Measurements from ENCODE around the gene RASGRF1. TPM values are rescaled to one million over a fixed set of nuclear protein-coding genes. Genes with fewer than 3 reads are reported as not detected.

Gene RASGRF1
- total RNA-seq, 1 donor = under 0.01 TPM

- Histone ChIP-seq H3K4me3 (ENCODE audit: insufficient read depth, low read length) (no peak overlapping the region), H3K27me3 (ENCODE audit: insufficient read depth, low read length) (no peaks in the 10 kb centered on the region), H3K27ac (ENCODE audit: low read depth, low read length) (no peak overlapping the region), H3K9me3 (ENCODE audit: low read depth, low read length) (no peaks in the 10 kb centered on the region), H3K4me1 (ENCODE audit: insufficient read depth, low read length) (no peaks in the 10 kb centered on the region), H3K36me3 (ENCODE audit: insufficient read depth, low read length) (no peaks in the 10 kb centered on the region), H4K20me1 (ENCODE audit: insufficient read depth, low read length) (no peaks in the 10 kb centered on the region), H3K79me2 (ENCODE audit: insufficient read depth, low read length) (no peaks in the 10 kb centered on the region), H3K4me2 (ENCODE audit: insufficient read depth, low read length) (no peak overlapping the region), H2AFZ (ENCODE audit: low read length) (no peak overlapping the region)
- DNase-seq (ENCODE audit: insufficient read length, low spot score, missing footprints) = no peak
- TF ChIP-seq CTCF (IDR thresholded peaks at IDR 0.05; ENCODE audit: extremely low read depth, low read depth, low read length) = no peak
Observed at GRCh38 chr15:78969687-78970349, 120.8 kb downstream of the RASGRF1 start.

DNA sequence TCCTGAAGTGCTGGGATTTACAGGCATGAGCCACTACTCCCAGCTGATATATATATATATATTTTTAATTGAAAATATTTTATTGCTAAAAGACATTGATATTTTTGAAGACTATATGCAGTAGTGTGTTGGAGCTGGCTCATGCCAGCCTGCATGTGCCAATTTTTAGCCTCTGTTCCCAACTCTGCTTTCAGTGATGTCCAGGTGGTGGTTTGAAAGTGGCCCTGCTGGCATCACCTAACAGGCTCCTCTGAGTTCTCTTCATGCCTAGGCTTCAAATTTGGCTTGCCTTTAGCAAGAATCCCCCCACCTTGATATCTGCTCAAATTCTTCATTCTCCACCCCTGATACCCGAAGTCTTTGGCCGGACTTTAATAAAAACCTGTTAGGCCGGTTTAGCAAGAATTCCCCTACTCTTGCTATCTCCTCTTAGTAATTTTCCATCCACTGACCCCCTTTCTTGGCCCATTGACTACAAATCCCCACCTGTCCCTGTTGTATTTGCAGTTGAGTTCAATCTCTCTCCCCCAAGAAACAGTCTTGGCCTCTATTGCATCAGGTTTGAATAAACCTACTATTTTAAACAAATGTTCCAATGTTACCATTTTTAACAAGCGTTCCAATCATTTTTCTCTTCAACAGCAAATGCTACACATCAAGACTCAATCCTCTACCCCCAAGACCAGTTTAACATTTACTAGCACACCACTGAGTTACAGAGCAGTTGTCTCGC lies 121.9 kb downstream of the RASGRF1 start:
- Histone ChIP-seq H3K27me3 (ENCODE audit: insufficient read depth, low read length) (no peaks in the 10 kb centered on the region), H3K4me3 (ENCODE audit: insufficient read depth, low read length) (no peak overlapping the region), H3K9me3 (ENCODE audit: low read depth, low read length) (no peaks in the 10 kb centered on the region), H3K79me2 (ENCODE audit: insufficient read depth, low read length) (no peaks in the 10 kb centered on the region), H2AFZ (ENCODE audit: low read length) (no peak overlapping the region), H4K20me1 (ENCODE audit: insufficient read depth, low read length) (no peaks in the 10 kb centered on the region), H3K36me3 (ENCODE audit: insufficient read depth, low read length) (no peaks in the 10 kb centered on the region), H3K4me1 (ENCODE audit: insufficient read depth, low read length) (no peaks in the 10 kb centered on the region), H3K4me2 (ENCODE audit: insufficient read depth, low read length) (no peak overlapping the region), H3K27ac (ENCODE audit: low read depth, low read length) (no peak overlapping the region)
- DNase-seq (ENCODE audit: insufficient read length, low spot score, missing footprints) = no peak
- no peak for TF ChIP-seq CTCF (IDR thresholded peaks at IDR 0.05; ENCODE audit: extremely low read depth, low read depth, low read length)

DNA sequence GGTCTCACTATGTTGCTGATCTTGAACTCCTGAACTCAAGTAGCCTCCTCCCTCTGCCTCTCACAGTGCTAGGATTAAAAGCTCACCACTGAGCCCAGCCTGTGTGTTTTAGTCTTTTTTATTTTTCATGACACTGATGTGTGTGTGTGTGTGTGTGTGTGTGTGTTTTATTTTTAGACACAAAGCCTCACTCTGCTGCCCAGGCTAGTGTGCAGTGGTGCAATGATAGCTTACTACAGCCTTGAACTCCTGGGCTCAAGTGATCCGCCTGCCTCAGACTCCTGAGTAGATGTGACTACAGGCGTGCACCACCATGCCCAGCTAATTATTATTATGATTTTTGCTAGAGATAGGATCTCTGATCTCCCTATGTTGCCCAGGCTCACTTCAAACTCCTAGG lies 122.5 kb downstream of the RASGRF1 start:
- H3K27me3 ChIP-seq (ENCODE audit: insufficient read depth, low read length) = no peaks in the 10 kb centered on the region
- H3K4me3 ChIP-seq (ENCODE audit: insufficient read depth, low read length) = no peak overlapping the region
- no peaks in the 10 kb centered on the region for H3K36me3 ChIP-seq (ENCODE audit: insufficient read depth, low read length)
- H3K79me2 ChIP-seq (ENCODE audit: insufficient read depth, low read length) = no peaks in the 10 kb centered on the region
- no peak overlapping the region for H2AFZ ChIP-seq (ENCODE audit: low read length)
- TF ChIP-seq CTCF (IDR thresholded peaks at IDR 0.05; ENCODE audit: extremely low read depth, low read depth, low read length) = no peak
- DNase-seq (ENCODE audit: insufficient read length, low spot score, missing footprints) = no peak
- H3K27ac ChIP-seq (ENCODE audit: low read depth, low read length) = no peak overlapping the region
- no peaks in the 10 kb centered on the region for H3K9me3 ChIP-seq (ENCODE audit: low read depth, low read length)
- no peaks in the 10 kb centered on the region for H4K20me1 ChIP-seq (ENCODE audit: insufficient read depth, low read length)
- no peak overlapping the region for H3K4me2 ChIP-seq (ENCODE audit: insufficient read depth, low read length)
- no peaks in the 10 kb centered on the region for H3K4me1 ChIP-seq (ENCODE audit: insufficient read depth, low read length)

GRCh38 chr15:78960308-78960707 lies 130.3 kb downstream of the RASGRF1 start:
- H4K20me1 ChIP-seq (ENCODE audit: insufficient read depth, low read length) = no peaks in the 10 kb centered on the region
- no peak for TF ChIP-seq CTCF (IDR thresholded peaks at IDR 0.05; ENCODE audit: extremely low read depth, low read depth, low read length)
- no peaks in the 10 kb centered on the region for H3K36me3 ChIP-seq (ENCODE audit: insufficient read depth, low read length)
- no peaks in the 10 kb centered on the region for H3K4me1 ChIP-seq (ENCODE audit: insufficient read depth, low read length)
- no peaks in the 10 kb centered on the region for H3K79me2 ChIP-seq (ENCODE audit: insufficient read depth, low read length)
- H3K27ac ChIP-seq (ENCODE audit: low read depth, low read length) = no peak overlapping the region
- no peak overlapping the region for H2AFZ ChIP-seq (ENCODE audit: low read length)
- no peak for DNase-seq (ENCODE audit: insufficient read length, low spot score, missing footprints)
- H3K4me3 ChIP-seq (ENCODE audit: insufficient read depth, low read length) = no peak overlapping the region
- no peak overlapping the region for H3K4me2 ChIP-seq (ENCODE audit: insufficient read depth, low read length)
- peaks cover 12% of the 10 kb centered on the region for H3K27me3 ChIP-seq (ENCODE audit: insufficient read depth, low read length)
- no peaks in the 10 kb centered on the region for H3K9me3 ChIP-seq (ENCODE audit: low read depth, low read length)

Data from osteoblast (primary cell).